Muscle of leg (tissue), 11 donors: ENCODE data around the gene GPX4. TPM values are rescaled to one million over a fixed set of nuclear protein-coding genes. Genes with fewer than 3 reads are reported as not detected.
"Not testable (repeated sequence)": the region's sequence is repeated elsewhere in the genome, so short reads cannot be mapped to it uniquely, and the experiment has no call there.

ENCODE experiments used
- DNase-seq: peaks from one replicate; pipeline ENCODE4 v3.0.0; 2013
- H3K27ac ChIP-seq: one replicate; pipeline ENCODE4 v1.5.1; 2013; ENCODE audit warnings: mild to moderate bottlenecking, low read length, control low read depth
- H3K27me3 ChIP-seq: one replicate; pipeline ENCODE4 v1.6.1; 2013; ENCODE audit warnings: low read length; ENCODE audit not compliant: control insufficient read depth, insufficient read depth
- H3K36me3 ChIP-seq: one replicate; pipeline ENCODE4 v1.6.1; 2013; ENCODE audit warnings: low read length; ENCODE audit not compliant: control insufficient read depth, insufficient read depth
- H3K4me1 ChIP-seq: one replicate; pipeline ENCODE4 v1.6.1; 2013; ENCODE audit warnings: low read length; ENCODE audit not compliant: control insufficient read depth, insufficient read depth
- H3K4me3 ChIP-seq: one replicate; pipeline ENCODE4 v1.5.1; 2013; ENCODE audit warnings: low read length, control low read depth
- H3K9me3 ChIP-seq: replicated peaks from 2 replicates; pipeline ENCODE4 v1.6.1; 2013; ENCODE audit warnings: low read depth, low read length; ENCODE audit not compliant: control insufficient read depth
- WGBS: methylation state at CpG from one replicate; pipeline ENCODE4 v1.1.5; 2013; ENCODE audit warnings: missing lambda C conversion rate; ENCODE audit not compliant: insufficient coverage; 5-methylcytosine and 5-hydroxymethylcytosine counted together
- polyA plus RNA-seq, 8 donors: library from polyadenylated mRNA; unstranded; fragments of 120-200 nt; gene quantifications; one replicate each; pipeline versions ENCODE4 v1.2.1 to v1.2.3, GENCODE V29; 2013; ENCODE audit warnings: inconsistent platforms in 1 of 8, low replicate concordance in 1 of 8; ENCODE audit not compliant: insufficient read length in 8 of 8, insufficient read depth in 1 of 8
- total RNA-seq: library from RNA; stranded (reverse); fragments of 120-200 nt; gene quantifications from one replicate; pipeline ENCODE4 v1.2.4, GENCODE V29; 2013

GPX4 gene
- total and polyA plus RNA-seq, 9 donors, result 145 to 203 (median 162) TPM

- H3K27me3 ChIP-seq, result no peaks in the 10 kb centered on the region
- no peak overlapping the region for H3K4me3 ChIP-seq
- peaks cover 3% of the 10 kb centered on the region for H3K4me1 ChIP-seq
- 86% methylated on average over 17 of the region's 33 CpGs for WGBS
- peaks cover 63% of the 10 kb centered on the region for H3K36me3 ChIP-seq
- DNase-seq, result no peak
- no peaks in the 10 kb centered on the region for H3K9me3 ChIP-seq
- H3K27ac ChIP-seq, result no peak overlapping the region
Observed at GRCh38 chr19:1125601-1126467, 22.0 kb downstream of the GPX4 start.

- peaks cover 16% of the 10 kb centered on the region for H3K4me1 ChIP-seq
- no peak overlapping the region for H3K4me3 ChIP-seq
- DNase-seq, result no peak
- no peaks in the 10 kb centered on the region for H3K9me3 ChIP-seq
- 94% methylated on average over 30 of the region's 33 CpGs for WGBS
- H3K36me3 ChIP-seq, result peaks cover 50% of the 10 kb centered on the region
- no peaks in the 10 kb centered on the region for H3K27me3 ChIP-seq
- no peak overlapping the region for H3K27ac ChIP-seq
Observed at GRCh38 chr19:1126984-1127760, 23.4 kb downstream of the GPX4 start.

- peaks cover 25% of the 10 kb centered on the region for H3K4me1 ChIP-seq
- H3K27me3 ChIP-seq, result peaks cover 1% of the 10 kb centered on the region
- H3K36me3 ChIP-seq, result peaks cover 42% of the 10 kb centered on the region
- H3K9me3 ChIP-seq, result no peaks in the 10 kb centered on the region
- no peak overlapping the region for H3K4me3 ChIP-seq
- DNase-seq, result no peak
- H3K27ac ChIP-seq, result no peak overlapping the region
- WGBS, result 98% methylated on average over 6 of the region's 17 CpGs
Observed at GRCh38 chr19:1128106-1128505, 24.3 kb downstream of the GPX4 start.

- DNase-seq, H3K27ac ChIP-seq, H3K9me3 ChIP-seq, H3K27me3 ChIP-seq, H3K4me3 ChIP-seq: not testable (repeated sequence)
- peaks cover 34% of the 10 kb centered on the region for H3K36me3 ChIP-seq
- WGBS, result 94% methylated on average over 4 of the region's 7 CpGs
- peaks cover 30% of the 10 kb centered on the region for H3K4me1 ChIP-seq
Observed at GRCh38 chr19:1129084-1129483, 25.3 kb downstream of the GPX4 start.

GRCh38 chr19:1129535-1129934 lies 25.7 kb downstream of the GPX4 start:
- Histone ChIP-seq H3K27ac (no peak overlapping the region), H3K4me1 (peaks cover 30% of the 10 kb centered on the region), H3K36me3 (peaks cover 29% of the 10 kb centered on the region), H3K4me3 (no peak overlapping the region), H3K27me3 (peaks cover 6% of the 10 kb centered on the region), H3K9me3 (no peaks in the 10 kb centered on the region)
- WGBS, result 93% methylated on average over 17 of the region's 18 CpGs
- DNase-seq, result no peak

GRCh38 chr19:1130771-1131717 lies 27.2 kb downstream of the GPX4 start:
- DNase-seq, result no peak
- peaks cover 38% of the 10 kb centered on the region for H3K4me1 ChIP-seq
- H3K36me3 ChIP-seq, result peaks cover 22% of the 10 kb centered on the region

GRCh38 chr19:1131718-1132551 lies 28.1 kb downstream of the GPX4 start:
- Histone ChIP-seq H3K4me1 (peaks cover 47% of the 10 kb centered on the region), H3K27me3 (peaks cover 6% of the 10 kb centered on the region), H3K4me3 (peak overlapping the region; percentile 61), H3K9me3 (no peaks in the 10 kb centered on the region), H3K27ac (peak overlapping the region; percentile 88), H3K36me3 (peaks cover 16% of the 10 kb centered on the region)
- DNase-seq, result peak; percentile 89
- WGBS, result 1% methylated on average over 54 of the region's 64 CpGs

More at GRCh38 chr19:1130771-1131717, 27.2 kb downstream of the GPX4 start:
- H3K27ac ChIP-seq, result peak overlapping the region; percentile 88
- 60% methylated on average over 17 of the region's 22 CpGs for WGBS
- H3K4me3 ChIP-seq, result peak overlapping the region; percentile 61
- no peaks in the 10 kb centered on the region for H3K9me3 ChIP-seq
- H3K27me3 ChIP-seq, result peaks cover 6% of the 10 kb centered on the region

- no peak for DNase-seq
- 46% methylated on average over 45 of the region's 48 CpGs for whole genome bisulfite sequencing
- Histone ChIP-seq H3K27ac (peak overlapping the region; percentile 88), H3K27me3 (peaks cover 6% of the 10 kb centered on the region), H3K4me3 (peak overlapping the region; percentile 61), H3K9me3 (no peaks in the 10 kb centered on the region), H3K4me1 (peaks cover 47% of the 10 kb centered on the region), H3K36me3 (peaks cover 7% of the 10 kb centered on the region)
Observed at GRCh38 chr19:1132552-1133383, 29.0 kb downstream of the GPX4 start.
